Panc1 (cell line): ENCODE data around the gene LPP. TPM values are rescaled to one million over a fixed set of nuclear protein-coding genes. Genes with fewer than 3 reads are reported as not detected.

Experiments
- ATAC-seq: fragments of 200-7000 bp; cut with Tn5 transposase; 2 replicates; pipeline ENCODE4 v1.9.1; 2020; ENCODE audit warnings: mild to moderate bottlenecking, moderate library complexity
- BruUV-seq: library from RNA; stranded (reverse); fragments of 400-500 nt; replicated peaks from 2 replicates; lab custom pipeline; 2021; lab: Mats Ljungman, UMichigan
- CTCF ChIA-PET: fragments of 300-600 bp; sonication (Branson Sonifier 250); formaldehyde crosslinking; loops from one replicate; lab custom pipeline; 2022; ENCODE audit warnings: antibody characterized with exemption; lab: Charles Lee
- POLR2A ChIA-PET: fragments of 300-600 bp; sonication (Branson Sonifier 250); formaldehyde crosslinking; loops from one replicate; lab custom pipeline; 2022; ENCODE audit warnings: antibody characterized with exemption; lab: Charles Lee
- DNase-seq: peaks from one replicate; pipeline ENCODE4 v3.0.0-alpha.2; 2010; ENCODE audit warnings: low read depth, low spot score
- H3K27ac ChIP-seq: 2 replicates; pipeline ENCODE4 v1.5.1; 2011; ENCODE audit warnings: mild to moderate bottlenecking, low read length, inconsistent platforms
- H3K27me3 ChIP-seq: fragments of 200-500 bp; sonication (Bioruptor generic); 2 replicates; pipeline ENCODE4 v1.6.0; 2014; ENCODE audit warnings: low read length, inconsistent platforms; ENCODE audit not compliant: control insufficient read depth, insufficient read depth
- H3K36me3 ChIP-seq: fragments of 200-500 bp; sonication (Bioruptor generic); 2 replicates; pipeline ENCODE4 v1.5.1; 2014; ENCODE audit warnings: inconsistent platforms, mild to moderate bottlenecking, low read length, moderate library complexity; ENCODE audit not compliant: control insufficient read depth, insufficient read depth
- H3K4me1 ChIP-seq: 2 replicates; pipeline ENCODE4 v1.5.1; 2011; ENCODE audit warnings: inconsistent platforms, mild to moderate bottlenecking, low read length, moderate library complexity; ENCODE audit not compliant: control insufficient read depth, insufficient read depth
- H3K4me3 ChIP-seq, 2 experiments: 2 replicates each; pipeline ENCODE4 v1.5.1; 2011 to 2012; ENCODE audit warnings: low read depth in 2 of 2, low read length in 2 of 2, mild to moderate bottlenecking in 2 of 2, inconsistent platforms in 1 of 2, moderate library complexity in 1 of 2
- H3K9me3 ChIP-seq: fragments of 200-500 bp; sonication (Bioruptor generic); 2 replicates; pipeline ENCODE4 v1.5.1; 2014; ENCODE audit warnings: low read depth, mild to moderate bottlenecking, inconsistent platforms, low read length, moderate library complexity; ENCODE audit not compliant: control insufficient read depth, insufficient read depth
- CTCF ChIP-seq: fragments of 450-650 bp; IDR thresholded peaks from 2 replicates; pipeline ENCODE4 v1.5.1; 2017; ENCODE audit warnings: mild to moderate bottlenecking
- SIN3A ChIP-seq: IDR thresholded peaks from 2 replicates; pipeline ENCODE4 v1.6.1; 2012; ENCODE audit warnings: low read depth, mild to moderate bottlenecking, low read length, moderate library complexity, borderline replicate concordance; ENCODE audit not compliant: insufficient read depth
- in situ Hi-C: cut with HindIII; loops from 2 replicates; pipeline ENCODE4 v1.10.0; 2016; ENCODE audit warnings: low sequenced_read_pairs, low pct_unique_long_range_greater_than_20kb
- intact Hi-C: fragments of 100-400 bp; cut with micrococcal nuclease; formaldehyde crosslinking; loops from one replicate; pipeline ENCODE4 v1.10.0; 2022; ENCODE audit not compliant: unreplicated experiment
- total RNA-seq: library from RNA; stranded (reverse); gene quantifications from one replicate; pipeline ENCODE4 v1.2.1, GENCODE V29; 2021; ENCODE audit not compliant: unreplicated experiment
- TF ChIP-seq, protein P1 (sequence below), 2 experiments: IDR thresholded peaks; 2 replicates each; pipeline ENCODE4 v1.6.1; 2011 to 2012; ENCODE audit warnings: low read depth in 2 of 2, control low read depth in 1 of 2, low read length in 1 of 2, mild to moderate bottlenecking in 1 of 2, moderate library complexity in 1 of 2; ENCODE audit not compliant: insufficient read depth in 1 of 2

Gene LPP
- total RNA-seq, 1 experiment from 2014 or later, result 90.0 TPM

DNA sequence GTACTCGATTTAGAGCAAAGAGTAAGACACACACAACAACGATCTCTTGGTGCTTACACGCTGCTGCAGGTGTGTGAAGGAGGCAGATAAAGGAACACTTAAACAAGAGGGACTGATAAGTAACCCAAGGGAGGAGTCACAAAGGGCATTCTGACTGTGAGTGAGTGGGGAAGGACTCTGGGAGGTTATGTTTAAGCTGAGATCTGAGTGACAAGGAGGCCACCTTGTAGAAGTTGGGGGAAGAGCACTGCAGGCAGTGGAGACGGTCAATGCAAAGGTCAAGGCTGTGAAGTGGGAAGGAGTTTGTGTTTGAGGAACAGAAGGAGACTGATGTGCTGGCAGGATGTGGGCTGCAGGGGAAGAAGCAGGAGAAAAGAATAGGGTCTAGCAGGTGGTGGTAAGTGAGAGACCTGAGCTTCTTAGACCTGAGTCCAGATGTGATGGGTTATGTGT is 63.1 kb downstream of the LPP start:
- no TSS peak for BruUV-seq
- TF ChIP-seq CTCF, result no peak
- no peak for TF ChIP-seq SIN3A
- TF ChIP-seq, protein P1, sequence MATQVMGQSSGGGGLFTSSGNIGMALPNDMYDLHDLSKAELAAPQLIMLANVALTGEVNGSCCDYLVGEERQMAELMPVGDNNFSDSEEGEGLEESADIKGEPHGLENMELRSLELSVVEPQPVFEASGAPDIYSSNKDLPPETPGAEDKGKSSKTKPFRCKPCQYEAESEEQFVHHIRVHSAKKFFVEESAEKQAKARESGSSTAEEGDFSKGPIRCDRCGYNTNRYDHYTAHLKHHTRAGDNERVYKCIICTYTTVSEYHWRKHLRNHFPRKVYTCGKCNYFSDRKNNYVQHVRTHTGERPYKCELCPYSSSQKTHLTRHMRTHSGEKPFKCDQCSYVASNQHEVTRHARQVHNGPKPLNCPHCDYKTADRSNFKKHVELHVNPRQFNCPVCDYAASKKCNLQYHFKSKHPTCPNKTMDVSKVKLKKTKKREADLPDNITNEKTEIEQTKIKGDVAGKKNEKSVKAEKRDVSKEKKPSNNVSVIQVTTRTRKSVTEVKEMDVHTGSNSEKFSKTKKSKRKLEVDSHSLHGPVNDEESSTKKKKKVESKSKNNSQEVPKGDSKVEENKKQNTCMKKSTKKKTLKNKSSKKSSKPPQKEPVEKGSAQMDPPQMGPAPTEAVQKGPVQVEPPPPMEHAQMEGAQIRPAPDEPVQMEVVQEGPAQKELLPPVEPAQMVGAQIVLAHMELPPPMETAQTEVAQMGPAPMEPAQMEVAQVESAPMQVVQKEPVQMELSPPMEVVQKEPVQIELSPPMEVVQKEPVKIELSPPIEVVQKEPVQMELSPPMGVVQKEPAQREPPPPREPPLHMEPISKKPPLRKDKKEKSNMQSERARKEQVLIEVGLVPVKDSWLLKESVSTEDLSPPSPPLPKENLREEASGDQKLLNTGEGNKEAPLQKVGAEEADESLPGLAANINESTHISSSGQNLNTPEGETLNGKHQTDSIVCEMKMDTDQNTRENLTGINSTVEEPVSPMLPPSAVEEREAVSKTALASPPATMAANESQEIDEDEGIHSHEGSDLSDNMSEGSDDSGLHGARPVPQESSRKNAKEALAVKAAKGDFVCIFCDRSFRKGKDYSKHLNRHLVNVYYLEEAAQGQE (IDR thresholded peaks at IDR 0.05; ENCODE audit: insufficient read depth in 1 of 2, low read depth in 2 of 2, low read length in 1 of 2), result no peak
- in situ Hi-C loops, result no loop called here
- intact Hi-C loops, result no loop called here
- Histone ChIP-seq H3K4me3 (no peak overlapping the region), H3K9me3 (no peaks in the 10 kb centered on the region), H3K36me3 (no peaks in the 10 kb centered on the region), H3K27me3 (no peaks in the 10 kb centered on the region), H3K27ac (no peak overlapping the region), H3K4me1 (no peaks in the 10 kb centered on the region)
- CTCF ChIA-PET, result no interaction called here
- ATAC-seq (no peak), DNase-seq (no peak)
- POLR2A ChIA-PET, result no interaction called here

- no TSS peak for BruUV-seq
- in situ Hi-C loops, result no loop called here
- H3K4me1 ChIP-seq, result no peaks in the 10 kb centered on the region
Measured at GRCh38 chr3:188217726-188218125, 63.8 kb downstream of the LPP start.

More at GRCh38 chr3:188217726-188218125, 63.8 kb downstream of the LPP start:
- no peak overlapping the region for H3K27ac ChIP-seq
- H3K36me3 ChIP-seq, result no peaks in the 10 kb centered on the region
- H3K27me3 ChIP-seq, result no peaks in the 10 kb centered on the region
- no peak overlapping the region for H3K4me3 ChIP-seq
- CTCF ChIA-PET, result no interaction called here
- H3K9me3 ChIP-seq, result no peaks in the 10 kb centered on the region
- POLR2A ChIA-PET, result no interaction called here
- ATAC-seq, result no peak
- TF ChIP-seq, protein P1 (IDR thresholded peaks at IDR 0.05; ENCODE audit: insufficient read depth in 1 of 2, low read depth in 2 of 2, low read length in 1 of 2), result no peak
- no peak for TF ChIP-seq SIN3A
- DNase-seq, result no peak
- intact Hi-C loops, result no loop called here
